GM06990 (cell line): ENCODE results near the gene TBC1D24.
"Not testable (repeated sequence)": the region's sequence is repeated elsewhere in the genome, so short reads cannot be mapped to it uniquely, and the experiment has no call there.

Experiments
- DNase-seq: peaks from one replicate; pipeline ENCODE4 v3.0.0-alpha.2; 2011; ENCODE audit not compliant: insufficient read length; ENCODE audit errors: extremely low read depth
- H3K27me3 ChIP-seq: replicated peaks from 2 replicates; pipeline ENCODE4 v1.6.0; 2011; ENCODE audit warnings: low read length; ENCODE audit not compliant: control insufficient read depth, insufficient read depth
- H3K36me3 ChIP-seq: 2 replicates; pipeline ENCODE4 v1.5.1; 2011; ENCODE audit warnings: low read length; ENCODE audit not compliant: control insufficient read depth, insufficient read depth
- H3K4me3 ChIP-seq: replicated peaks from 2 replicates; pipeline ENCODE4 v1.5.1; 2011; ENCODE audit warnings: low read depth, mild to moderate bottlenecking, control low read depth, low read length
- TF ChIP-seq, protein P1 (sequence below): IDR thresholded peaks from 2 replicates; pipeline ENCODE4 v1.5.1; 2011; ENCODE audit warnings: low read length, control low read depth, mild to moderate bottlenecking, inconsistent platforms; ENCODE audit not compliant: insufficient read depth, poor library complexity, severe bottlenecking

TBC1D24 gene

DNA sequence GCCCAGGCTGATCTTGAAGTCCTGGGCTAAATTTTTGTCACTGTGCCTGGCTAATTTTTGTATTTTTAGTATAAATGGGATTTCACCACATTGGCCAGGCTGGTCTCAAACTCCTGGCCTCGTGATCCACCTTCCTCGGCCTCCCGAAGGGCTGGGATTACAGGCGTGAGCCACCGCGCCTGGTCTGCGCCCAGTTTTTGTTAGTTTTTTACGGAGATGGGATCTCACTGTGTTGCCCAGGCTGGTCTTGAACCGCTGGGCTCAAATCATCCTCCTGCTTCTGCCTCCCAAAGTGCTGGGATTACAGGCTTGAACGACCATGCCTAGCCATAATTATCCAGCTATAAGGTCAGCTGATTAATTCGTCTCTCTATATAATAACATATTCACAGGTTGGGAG lies 59.0 kb downstream of the TBC1D24 start:
- no peak overlapping the region for H3K4me3 ChIP-seq
- peaks cover 6% of the 10 kb centered on the region for H3K36me3 ChIP-seq
- no peak for DNase-seq
- TF ChIP-seq, protein P1, sequence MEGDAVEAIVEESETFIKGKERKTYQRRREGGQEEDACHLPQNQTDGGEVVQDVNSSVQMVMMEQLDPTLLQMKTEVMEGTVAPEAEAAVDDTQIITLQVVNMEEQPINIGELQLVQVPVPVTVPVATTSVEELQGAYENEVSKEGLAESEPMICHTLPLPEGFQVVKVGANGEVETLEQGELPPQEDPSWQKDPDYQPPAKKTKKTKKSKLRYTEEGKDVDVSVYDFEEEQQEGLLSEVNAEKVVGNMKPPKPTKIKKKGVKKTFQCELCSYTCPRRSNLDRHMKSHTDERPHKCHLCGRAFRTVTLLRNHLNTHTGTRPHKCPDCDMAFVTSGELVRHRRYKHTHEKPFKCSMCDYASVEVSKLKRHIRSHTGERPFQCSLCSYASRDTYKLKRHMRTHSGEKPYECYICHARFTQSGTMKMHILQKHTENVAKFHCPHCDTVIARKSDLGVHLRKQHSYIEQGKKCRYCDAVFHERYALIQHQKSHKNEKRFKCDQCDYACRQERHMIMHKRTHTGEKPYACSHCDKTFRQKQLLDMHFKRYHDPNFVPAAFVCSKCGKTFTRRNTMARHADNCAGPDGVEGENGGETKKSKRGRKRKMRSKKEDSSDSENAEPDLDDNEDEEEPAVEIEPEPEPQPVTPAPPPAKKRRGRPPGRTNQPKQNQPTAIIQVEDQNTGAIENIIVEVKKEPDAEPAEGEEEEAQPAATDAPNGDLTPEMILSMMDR = no peak
- no peaks in the 10 kb centered on the region for H3K27me3 ChIP-seq

DNA sequence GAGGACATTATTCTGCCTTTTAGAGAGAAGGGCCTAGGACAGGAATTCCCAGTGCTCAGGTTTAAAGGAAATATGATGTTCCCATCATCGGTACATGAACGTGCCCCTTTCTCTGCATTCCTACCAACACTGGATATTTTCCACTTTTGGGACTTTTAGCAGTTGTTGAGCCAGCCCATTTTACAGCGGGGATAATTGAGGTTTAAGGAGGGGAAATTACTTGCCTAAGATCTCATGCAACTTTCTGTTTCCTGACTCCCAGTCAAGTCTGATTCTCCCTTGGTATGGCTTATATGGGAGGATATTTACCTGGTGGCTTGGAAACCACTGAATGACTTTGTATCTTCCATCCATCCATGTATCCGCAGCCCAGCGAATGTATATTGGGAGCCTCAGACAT lies 59.4 kb downstream of the TBC1D24 start:
- H3K4me3 ChIP-seq, H3K36me3 ChIP-seq, H3K27me3 ChIP-seq, DNase-seq: not testable (repeated sequence)

DNA sequence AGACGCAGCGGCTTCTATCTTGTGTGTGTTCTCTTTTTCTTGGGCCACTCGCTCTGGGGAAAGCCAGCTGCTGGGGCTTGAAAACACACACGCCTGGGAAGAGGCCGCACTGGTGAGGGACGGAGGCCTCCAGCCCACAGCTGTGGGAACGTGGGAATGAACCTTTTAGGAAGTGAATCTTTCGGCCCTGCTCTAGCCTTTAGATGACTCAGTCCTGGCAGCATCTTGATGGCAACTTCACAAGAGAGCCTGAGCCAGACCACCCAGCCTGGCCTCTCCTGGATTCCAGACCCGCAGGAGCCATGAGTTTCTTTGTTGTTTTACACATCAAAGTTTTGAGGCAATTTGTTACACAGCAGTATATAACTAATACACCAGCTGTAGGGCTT lies 60.7 kb downstream of the TBC1D24 start:
- DNase-seq = no peak
- TF ChIP-seq, protein P1 = no peak
- H3K36me3 ChIP-seq = no peaks in the 10 kb centered on the region; the same call in 1 of the 2 replicates
- no peaks in the 10 kb centered on the region for H3K27me3 ChIP-seq
- no peak overlapping the region for H3K4me3 ChIP-seq

DNA sequence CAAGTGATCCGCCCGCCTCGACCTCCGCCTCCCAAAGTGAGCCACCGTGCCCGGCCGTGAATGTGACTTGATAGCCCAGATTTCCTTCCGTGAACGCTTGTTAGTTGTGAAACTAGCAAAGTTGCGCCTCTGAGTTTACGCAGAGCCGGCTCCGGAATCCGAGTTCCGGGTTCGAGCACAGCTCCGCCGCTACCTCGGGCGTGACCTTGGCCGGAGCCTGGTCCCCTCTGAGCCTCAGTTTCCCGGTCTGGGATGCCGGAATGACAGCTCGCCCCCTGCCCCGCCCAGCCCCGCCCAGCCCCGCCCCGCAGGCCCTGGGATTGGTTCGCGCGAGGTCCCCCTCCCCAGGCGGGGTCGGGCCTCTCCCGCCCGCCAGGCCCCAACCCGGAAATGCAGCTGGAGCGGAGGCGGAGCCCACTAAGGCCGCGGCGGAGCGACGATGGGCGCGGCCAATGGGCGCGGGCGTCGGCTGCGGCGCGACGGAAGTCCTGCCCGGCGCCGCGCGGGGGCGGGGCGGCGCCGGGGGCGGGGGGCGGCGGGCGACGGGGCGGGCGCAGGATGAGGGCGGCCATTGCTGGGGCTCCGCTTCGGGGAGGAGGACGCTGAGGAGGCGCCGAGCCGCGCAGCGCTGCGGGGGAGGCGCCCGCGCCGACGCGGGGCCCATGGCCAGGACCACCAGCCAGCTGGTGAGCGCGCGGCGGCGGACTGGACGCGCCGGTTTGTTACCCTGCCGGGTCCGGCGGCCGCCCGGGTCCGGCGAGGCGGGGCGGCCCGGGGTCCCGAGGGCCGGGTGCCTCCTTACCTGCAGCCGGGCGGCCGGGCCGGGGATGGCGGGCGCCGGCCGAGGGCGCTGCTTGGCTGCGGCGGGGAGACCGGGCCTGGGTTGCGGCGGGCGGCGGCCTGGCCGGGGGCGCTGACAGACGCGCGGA lies 62.8 kb downstream of the TBC1D24 start, which contains the start of gene PDPK1:
PDPK1 (plus strand) TSS at position 571 of the 929 bp plus-strand sequence; CDS start at position 663, 92 bp downstream.
- Histone ChIP-seq H3K4me3 (peak within 1 kb of the TSS; percentile 81), H3K36me3 (peaks cover 2% of the 10 kb centered on the region)
- TF ChIP-seq, protein P1 = no peak

DNA sequence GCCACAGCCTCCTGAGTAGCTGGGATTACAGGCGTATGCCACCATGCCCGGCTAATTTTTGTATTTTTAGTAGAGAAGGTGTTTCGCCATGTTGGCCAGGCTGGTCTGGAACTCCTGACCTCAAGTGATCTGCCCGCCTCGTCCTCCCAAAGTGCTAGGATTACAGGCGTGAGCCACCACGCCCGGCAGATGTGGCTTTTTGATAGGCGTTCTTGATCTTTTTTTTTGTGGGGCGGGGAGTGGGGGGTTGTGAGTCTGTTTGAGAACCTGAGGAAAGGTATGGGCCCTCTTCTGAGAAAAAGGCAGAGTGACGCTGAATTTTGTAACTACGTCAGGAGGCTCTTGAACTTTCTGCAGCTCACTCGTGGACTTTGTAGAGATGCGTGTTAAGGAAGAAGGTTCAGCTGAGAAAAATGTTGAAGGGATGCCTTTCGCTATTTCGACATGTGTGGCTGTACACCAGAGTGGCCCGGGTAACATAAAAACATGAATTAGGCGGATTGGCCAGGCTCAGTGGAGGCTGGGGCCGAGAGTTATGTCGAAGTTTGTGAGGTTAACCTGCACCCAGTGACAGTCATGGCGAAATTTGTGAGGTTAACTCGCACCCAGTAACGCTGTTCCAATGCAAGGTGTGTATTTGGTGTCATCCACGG lies 64.4 kb downstream of the TBC1D24 start:
- not testable (repeated sequence) for DNase-seq, H3K36me3 ChIP-seq, H3K27me3 ChIP-seq
- H3K4me3 ChIP-seq = peak overlapping the region; percentile 67

More for the DNA sequence above, 62.8 kb downstream of the TBC1D24 start, which contains the start of gene PDPK1:
- no peaks in the 10 kb centered on the region for H3K27me3 ChIP-seq
- DNase-seq = peak; percentile 96

DNA sequence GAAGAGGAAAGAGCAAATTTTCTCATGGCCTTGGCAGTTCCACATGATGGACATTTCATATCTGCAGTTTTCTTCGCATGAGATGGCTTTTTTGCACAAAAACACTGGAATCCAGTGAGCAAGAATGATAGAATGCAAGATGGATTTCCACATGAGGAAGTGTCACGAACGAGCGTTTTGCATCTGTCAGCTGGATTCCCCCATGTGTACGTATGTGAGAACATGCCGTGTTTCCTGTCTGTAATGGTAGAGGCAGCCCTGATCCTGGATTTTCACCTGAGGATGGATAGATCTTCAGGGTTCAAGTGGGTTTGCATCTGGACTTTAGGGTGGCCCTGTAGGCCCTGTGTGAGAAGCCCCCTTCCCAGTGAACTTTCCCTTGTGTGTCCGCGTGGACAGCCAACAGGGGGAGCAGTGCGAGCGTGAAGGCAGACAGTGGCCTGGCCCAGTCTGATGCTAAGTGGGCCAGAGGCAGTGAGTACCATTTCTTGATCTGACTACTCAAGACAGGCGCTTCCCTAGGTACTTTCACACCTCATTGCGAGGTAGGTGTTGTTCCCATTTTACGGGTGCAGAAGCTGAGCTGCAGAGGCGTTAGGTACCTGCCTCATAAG lies 65.0 kb downstream of the TBC1D24 start:
- not testable (repeated sequence) for H3K36me3 ChIP-seq, H3K27me3 ChIP-seq, H3K4me3 ChIP-seq, DNase-seq
- TF ChIP-seq, protein P1 = peak; percentile 56

DNA sequence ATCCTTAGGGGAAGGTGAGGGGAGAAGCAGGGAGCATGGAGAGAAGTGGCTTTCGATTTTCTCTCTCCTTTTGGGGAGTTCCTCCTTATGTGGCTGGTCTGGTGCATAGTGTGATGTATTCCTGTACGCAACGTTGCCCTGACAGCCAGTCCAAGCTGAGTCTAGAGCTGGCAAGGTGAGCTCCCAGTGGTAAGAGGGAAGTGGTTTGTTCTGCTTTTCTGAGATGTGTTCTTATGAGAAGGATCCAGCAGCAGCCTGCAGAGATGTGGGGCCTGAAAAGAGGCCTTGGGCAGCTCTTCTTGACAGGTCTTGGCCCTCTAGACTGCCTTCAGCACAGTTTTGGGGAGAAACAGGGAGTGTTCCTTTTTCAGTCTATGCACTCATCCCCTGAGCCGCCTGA lies 66.0 kb downstream of the TBC1D24 start:
- H3K36me3 ChIP-seq, H3K27me3 ChIP-seq, DNase-seq, H3K4me3 ChIP-seq: not testable (repeated sequence)

DNA sequence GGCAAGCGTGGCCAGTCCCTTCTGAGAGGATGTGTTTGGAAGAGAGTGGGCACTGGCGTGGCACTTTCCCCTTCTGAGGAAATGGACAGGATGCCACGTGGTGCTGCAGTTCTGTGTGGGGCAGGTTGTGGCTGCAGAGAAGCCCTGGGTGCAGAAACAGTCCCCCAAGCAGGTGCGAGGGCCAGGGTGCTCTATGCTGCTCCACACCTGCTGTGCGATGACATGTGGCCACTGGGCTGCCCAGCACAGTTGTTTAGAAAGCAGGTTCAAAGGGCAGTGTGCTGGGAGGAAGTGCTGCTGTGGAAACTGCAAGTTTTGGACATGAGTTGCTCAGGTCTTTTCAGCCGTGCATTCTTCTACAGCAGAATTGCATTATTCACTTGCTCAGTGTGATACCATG lies 66.5 kb downstream of the TBC1D24 start:
- not testable (repeated sequence) for H3K27me3 ChIP-seq, DNase-seq, H3K36me3 ChIP-seq, H3K4me3 ChIP-seq

DNA sequence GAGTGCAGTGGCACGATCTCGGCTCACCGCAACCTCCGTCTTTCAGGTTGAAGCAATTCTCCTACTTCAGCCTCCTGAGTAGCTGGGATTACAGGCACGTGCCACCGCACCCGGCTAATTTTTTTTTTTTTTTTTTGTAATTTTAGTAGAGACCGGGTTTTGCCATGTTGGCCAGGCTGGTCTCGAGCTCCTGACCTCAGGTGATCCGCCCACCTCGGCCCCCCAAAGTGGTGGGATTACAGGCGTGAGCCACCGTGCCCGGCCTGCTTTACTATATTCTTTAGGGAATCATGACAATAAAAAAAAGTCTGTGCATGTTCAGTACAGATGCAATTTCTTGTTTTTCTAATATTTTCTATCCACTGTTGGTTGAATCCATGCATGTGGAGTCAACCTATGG lies 68.8 kb downstream of the TBC1D24 start:
- not testable (repeated sequence) for DNase-seq, H3K36me3 ChIP-seq, H3K27me3 ChIP-seq, H3K4me3 ChIP-seq
